Measurements from ENCODE around the gene COL20A1. TPM values are rescaled to one million over a fixed set of nuclear protein-coding genes. Genes with fewer than 3 reads are reported as not detected.
A peak's percentile ranks its signal among the peaks of the same experiment; 100 is the strongest.

COL20A1 gene
- total RNA-seq, 4 donors from 2014 or later: 0.20 to 0.44 TPM; not detected in 2

- DNase-seq (ENCODE audit: low spot score in 2 of 2): no peak
- Histone ChIP-seq H3K9me3 (no peaks in the 10 kb centered on the region), H3K4me3 (peak overlapping the region in 2 of 4 donors; percentile 22 to 55), H3K4me1 (peaks cover 0 to 33% (median 8%) of the 10 kb centered on the region in 4 donors), H3K36me3 (no peaks in the 10 kb centered on the region), H3K27ac (peak overlapping the region in 1 of 4 donors; percentile 63), H3K27me3 (peaks cover 0 to 81% of the 10 kb centered on the region in 2 donors)
- TF ChIP-seq EP300 (IDR thresholded peaks at IDR 0.05) (no peak), CTCF (IDR thresholded peaks at IDR 0.05) (no peak), POLR2A (IDR thresholded peaks at IDR 0.05) (no peak)
- 22 to 24% methylated on average over 5 to 15 of the region's 16 CpGs for WGBS, 2 donors
Measured at GRCh38 chr20:63253065-63253437, 39.9 kb upstream of the COL20A1 start.

GRCh38 chr20:63253438-63254231, 39.4 kb upstream of the COL20A1 start:
- Histone ChIP-seq H3K27ac (peak overlapping the region in 3 of 4 donors; percentile 12 to 63 (median 43)), H3K9me3 (no peaks in the 10 kb centered on the region), H3K27me3 (peaks cover 0 to 75% of the 10 kb centered on the region in 2 donors), H3K4me1 (peaks cover 0 to 33% (median 8%) of the 10 kb centered on the region in 4 donors), H3K4me3 (peak overlapping the region; percentile 22 to 55 (median 23)), H3K36me3 (no peaks in the 10 kb centered on the region)
- TF ChIP-seq CTCF (IDR thresholded peaks at IDR 0.05) (no peak), POLR2A (IDR thresholded peaks at IDR 0.05) (peak in 1 of 2 donors; percentile 19)
- WGBS, 2 donors: 1 to 2% methylated on average over 22 to 28 of the region's 89 CpGs
- DNase-seq (ENCODE audit: low spot score in 2 of 2): no peak

- no peak for DNase-seq (ENCODE audit: low spot score in 2 of 2)
- Histone ChIP-seq H3K4me1 (peaks cover 0 to 33% (median 8%) of the 10 kb centered on the region in 4 donors), H3K9me3 (no peaks in the 10 kb centered on the region), H3K27me3 (peaks cover 0 to 73% of the 10 kb centered on the region in 2 donors), H3K36me3 (no peaks in the 10 kb centered on the region), H3K4me3 (peak within 1 kb of the TSS; percentile 22 to 55 (median 23)), H3K27ac (peak within 1 kb of the TSS in 3 of 4 donors; percentile 12 to 63 (median 43))
- WGBS, 2 donors: 1% methylated on average over 23 to 33 of the region's 46 CpGs
- TF ChIP-seq CTCF (IDR thresholded peaks at IDR 0.05): no peak
- TF ChIP-seq POLR2A (IDR thresholded peaks at IDR 0.05): no peak
- no peak for TF ChIP-seq EP300 (IDR thresholded peaks at IDR 0.05)
Measured at GRCh38 chr20:63254232-63254605, 38.8 kb upstream of the COL20A1 start, which contains the start of gene NKAIN4. Gene NKAIN4, minus strand, starts transcription at chr20:63254463. Its CDS starts 13 bp downstream, at chr20:63254450.

- H3K4me1 ChIP-seq: peaks cover 0 to 33% (median 8%) of the 10 kb centered on the region in 4 donors
- H3K36me3 ChIP-seq: no peaks in the 10 kb centered on the region
- WGBS, 2 donors: 25 to 30% methylated on average over 21 to 27 of the region's 56 CpGs
- no peak for DNase-seq (ENCODE audit: low spot score in 2 of 2)
- TF ChIP-seq POLR2A (IDR thresholded peaks at IDR 0.05) (no peak), EP300 (IDR thresholded peaks at IDR 0.05) (no peak), CTCF (IDR thresholded peaks at IDR 0.05) (no peak)
- H3K27ac ChIP-seq: peak overlapping the region in 2 of 4 donors; percentile 43 to 63
- peak overlapping the region in 2 of 4 donors; percentile 22 to 55 for H3K4me3 ChIP-seq
- peaks cover 0 to 73% of the 10 kb centered on the region in 2 donors for H3K27me3 ChIP-seq
- no peaks in the 10 kb centered on the region for H3K9me3 ChIP-seq
Measured at GRCh38 chr20:63254606-63255384, 38.2 kb upstream of the COL20A1 start.

Measured in tibial nerve (tissue), 4 donors.